KOPT-K1 (cell line): ENCODE results near the gene LUM.

Experiments used
- H3K27ac ChIP-seq: fragments of 200-600 bp; sonication (generic); 2 replicates; pipeline ENCODE4 v1.5.1; 2016; ENCODE audit warnings: antibody characterized with exemption, mild to moderate bottlenecking, low read depth, low read length; ENCODE audit not compliant: poor library complexity, severe bottlenecking
- H3K36me3 ChIP-seq: fragments of 200-600 bp; sonication (generic); 2 replicates; pipeline ENCODE4 v1.5.1; 2017; ENCODE audit warnings: antibody characterized with exemption, mild to moderate bottlenecking, low read length, moderate library complexity; ENCODE audit not compliant: insufficient read depth
- H3K9me3 ChIP-seq: fragments of 200-600 bp; sonication (generic); 2 replicates; pipeline ENCODE4 v1.5.1; 2017; ENCODE audit warnings: antibody characterized with exemption, low read length, mild to moderate bottlenecking; ENCODE audit not compliant: insufficient read depth, poor library complexity, severe bottlenecking

Gene LUM

GRCh38 chr12:91111366-91112325, at the start of gene LUM:
TSS of gene LUM (minus strand) at chr12:91111494. CDS start at chr12:91108979, 2,515 bp downstream.
- no peaks in the 10 kb centered on the region for H3K36me3 ChIP-seq
- no peaks in the 10 kb centered on the region for H3K9me3 ChIP-seq
- no peak within 1 kb of the TSS for H3K27ac ChIP-seq

GRCh38 chr12:91161009-91161408, 49.7 kb upstream of the LUM start:
- Histone ChIP-seq H3K27ac (no peak overlapping the region), H3K36me3 (no peaks in the 10 kb centered on the region), H3K9me3 (no peaks in the 10 kb centered on the region)

- no peaks in the 10 kb centered on the region for H3K36me3 ChIP-seq
- no peak overlapping the region for H3K27ac ChIP-seq
- H3K9me3 ChIP-seq = no peaks in the 10 kb centered on the region
These were observed 44.7 kb upstream of the LUM start for GRCh38 chr12:91155990-91156389.

GRCh38 chr12:91154131-91154530, 42.8 kb upstream of the LUM start:
- Histone ChIP-seq H3K9me3 (no peaks in the 10 kb centered on the region), H3K27ac (no peak overlapping the region), H3K36me3 (no peaks in the 10 kb centered on the region)

GRCh38 chr12:91144053-91144452, 32.8 kb upstream of the LUM start:
- no peaks in the 10 kb centered on the region for H3K36me3 ChIP-seq
- no peaks in the 10 kb centered on the region for H3K9me3 ChIP-seq
- no peak overlapping the region for H3K27ac ChIP-seq

GRCh38 chr12:91143206-91143605, 31.9 kb upstream of the LUM start:
- no peaks in the 10 kb centered on the region for H3K36me3 ChIP-seq
- H3K27ac ChIP-seq = no peak overlapping the region
- H3K9me3 ChIP-seq = no peaks in the 10 kb centered on the region

- H3K36me3 ChIP-seq = no peaks in the 10 kb centered on the region
These were observed 30.9 kb upstream of the LUM start for GRCh38 chr12:91142221-91142631.

GRCh38 chr12:91140026-91140931, 29.0 kb upstream of the LUM start:
- H3K27ac ChIP-seq = no peak overlapping the region
- no peaks in the 10 kb centered on the region for H3K36me3 ChIP-seq
- no peaks in the 10 kb centered on the region for H3K9me3 ChIP-seq

More at GRCh38 chr12:91142221-91142631, 30.9 kb upstream of the LUM start:
- Histone ChIP-seq H3K9me3 (no peaks in the 10 kb centered on the region), H3K27ac (no peak overlapping the region)

- H3K9me3 ChIP-seq = no peaks in the 10 kb centered on the region
- no peaks in the 10 kb centered on the region for H3K36me3 ChIP-seq
- no peak overlapping the region for H3K27ac ChIP-seq
These were observed 28.0 kb upstream of the LUM start for GRCh38 chr12:91139286-91139685.

- Histone ChIP-seq H3K27ac (no peak overlapping the region), H3K9me3 (no peaks in the 10 kb centered on the region), H3K36me3 (no peaks in the 10 kb centered on the region)
These were observed 27.1 kb upstream of the LUM start for GRCh38 chr12:91138337-91138920.

GRCh38 chr12:91133871-91134270, 22.6 kb upstream of the LUM start:
- H3K36me3 ChIP-seq = no peaks in the 10 kb centered on the region
- no peak overlapping the region for H3K27ac ChIP-seq
- H3K9me3 ChIP-seq = no peaks in the 10 kb centered on the region

GRCh38 chr12:91129662-91130362, 18.5 kb upstream of the LUM start:
- Histone ChIP-seq H3K9me3 (no peaks in the 10 kb centered on the region), H3K36me3 (no peaks in the 10 kb centered on the region), H3K27ac (no peak overlapping the region)

GRCh38 chr12:91127751-91128150, 16.5 kb upstream of the LUM start:
- Histone ChIP-seq H3K36me3 (no peaks in the 10 kb centered on the region), H3K27ac (no peak overlapping the region), H3K9me3 (no peaks in the 10 kb centered on the region)

GRCh38 chr12:91127306-91127705, 16.0 kb upstream of the LUM start:
- no peaks in the 10 kb centered on the region for H3K36me3 ChIP-seq
- H3K27ac ChIP-seq = no peak overlapping the region
- no peaks in the 10 kb centered on the region for H3K9me3 ChIP-seq
